Measurements from ENCODE around the gene MCRS1. TPM values are rescaled to one million over a fixed set of nuclear protein-coding genes. Genes with fewer than 3 reads are reported as not detected.

Gene MCRS1
- total RNA-seq, 2 experiments from 2014 or later: 65.4 to 75.6 TPM

DNA sequence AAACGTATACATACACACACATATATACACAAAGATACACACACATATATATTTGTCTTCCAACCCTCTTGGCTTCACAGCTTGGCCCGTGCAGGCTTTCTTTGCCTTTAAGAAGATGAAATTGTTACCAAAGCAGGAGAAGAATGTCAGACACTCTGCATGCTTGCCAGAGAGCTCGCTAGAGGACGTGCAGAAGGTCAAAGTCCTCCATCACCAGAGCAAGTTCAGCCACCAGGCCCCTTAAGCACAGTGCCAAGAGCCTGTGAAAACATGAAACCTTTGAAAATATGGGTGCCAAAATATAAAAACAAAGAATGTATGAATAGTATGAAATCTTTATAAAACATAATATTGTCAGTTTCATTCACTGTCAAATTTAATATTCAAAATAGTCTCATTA, 14.9 kb upstream of the MCRS1 start:
- TF ChIP-seq, protein P1, sequence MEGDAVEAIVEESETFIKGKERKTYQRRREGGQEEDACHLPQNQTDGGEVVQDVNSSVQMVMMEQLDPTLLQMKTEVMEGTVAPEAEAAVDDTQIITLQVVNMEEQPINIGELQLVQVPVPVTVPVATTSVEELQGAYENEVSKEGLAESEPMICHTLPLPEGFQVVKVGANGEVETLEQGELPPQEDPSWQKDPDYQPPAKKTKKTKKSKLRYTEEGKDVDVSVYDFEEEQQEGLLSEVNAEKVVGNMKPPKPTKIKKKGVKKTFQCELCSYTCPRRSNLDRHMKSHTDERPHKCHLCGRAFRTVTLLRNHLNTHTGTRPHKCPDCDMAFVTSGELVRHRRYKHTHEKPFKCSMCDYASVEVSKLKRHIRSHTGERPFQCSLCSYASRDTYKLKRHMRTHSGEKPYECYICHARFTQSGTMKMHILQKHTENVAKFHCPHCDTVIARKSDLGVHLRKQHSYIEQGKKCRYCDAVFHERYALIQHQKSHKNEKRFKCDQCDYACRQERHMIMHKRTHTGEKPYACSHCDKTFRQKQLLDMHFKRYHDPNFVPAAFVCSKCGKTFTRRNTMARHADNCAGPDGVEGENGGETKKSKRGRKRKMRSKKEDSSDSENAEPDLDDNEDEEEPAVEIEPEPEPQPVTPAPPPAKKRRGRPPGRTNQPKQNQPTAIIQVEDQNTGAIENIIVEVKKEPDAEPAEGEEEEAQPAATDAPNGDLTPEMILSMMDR (conservative IDR thresholded peaks at IDR 0.05; ENCODE audit: low read length): no peak
- TF ChIP-seq EZH2phosphoT487 (IDR thresholded peaks at IDR 0.05; ENCODE audit: borderline replicate concordance, low read depth, low read length): no peak
- H3K36me3 ChIP-seq (ENCODE audit: insufficient read depth, low read length): peaks cover 12% of the 10 kb centered on the region
- H4K20me1 ChIP-seq (ENCODE audit: insufficient read depth, low read length): no peaks in the 10 kb centered on the region
- no peak overlapping the region for H3K4me3 ChIP-seq (ENCODE audit: low read depth, low read length, poor library complexity, severe bottlenecking)
- no peak overlapping the region for H2AFZ ChIP-seq (ENCODE audit: low read length)
- no peaks in the 10 kb centered on the region for H3K4me1 ChIP-seq (ENCODE audit: insufficient read depth, low read length, poor library complexity, severe bottlenecking)
- intact Hi-C loops (cut with micrococcal nuclease; ENCODE audit: unreplicated experiment): no loop called here
- no TSS peak for BruUV-seq (replicated peaks)
- no peak overlapping the region for H3K4me2 ChIP-seq (ENCODE audit: low read length)
- ChIA-PET POLR2A (interaction anchor here (0.6 to 1.0 kb wide), 4 partner anchors 37 to 678 kb away, joined by 3 to 4 read pairs (median 3); partner anchors contain the start of genes PRPF40B and SPATS2), CTCF (ENCODE audit: unreplicated experiment) (no interaction called here)
- H3K9me2 ChIP-seq (ENCODE audit: insufficient read depth, low read length): no peaks in the 10 kb centered on the region
- no peaks in the 10 kb centered on the region for H3K79me2 ChIP-seq (ENCODE audit: insufficient read depth, low read depth, low read length)
- no peak overlapping the region for H3K27ac ChIP-seq (ENCODE audit: low read depth, low read length, poor library complexity, severe bottlenecking)
- H3K9me3 ChIP-seq (ENCODE audit: low read length): no peaks in the 10 kb centered on the region
- no peak for DNase-seq (ENCODE audit: low spot score)

GRCh38 chr12:49582201-49582600, 14.3 kb upstream of the MCRS1 start:
- TF ChIP-seq, protein P1 (conservative IDR thresholded peaks at IDR 0.05; ENCODE audit: low read length): no peak
- no peak for TF ChIP-seq EZH2phosphoT487 (IDR thresholded peaks at IDR 0.05; ENCODE audit: borderline replicate concordance, low read depth, low read length)
- H3K4me2 ChIP-seq (ENCODE audit: low read length): no peak overlapping the region
- H3K36me3 ChIP-seq (ENCODE audit: insufficient read depth, low read length): peaks cover 9% of the 10 kb centered on the region
- BruUV-seq (replicated peaks): no TSS peak
- no peak overlapping the region for H2AFZ ChIP-seq (ENCODE audit: low read length)
- H3K9me3 ChIP-seq (ENCODE audit: low read length): no peaks in the 10 kb centered on the region
- H3K4me1 ChIP-seq (ENCODE audit: insufficient read depth, low read length, poor library complexity, severe bottlenecking): no peaks in the 10 kb centered on the region
- H3K9me2 ChIP-seq (ENCODE audit: insufficient read depth, low read length): no peaks in the 10 kb centered on the region
- intact Hi-C loops (cut with micrococcal nuclease; ENCODE audit: unreplicated experiment): no loop called here
- ChIA-PET CTCF (ENCODE audit: unreplicated experiment) (interaction anchor here (1.6 kb wide), 1 partner anchor 28 kb away, joined by 4 read pairs; no protein-coding TSS in a partner anchor), POLR2A (interaction anchor here (0.6 to 1.0 kb wide), 3 partner anchors 38 to 678 kb away, joined by 3 read pairs; partner anchors contain the start of gene SPATS2)
- no peak overlapping the region for H3K4me3 ChIP-seq (ENCODE audit: low read depth, low read length, poor library complexity, severe bottlenecking)
- H4K20me1 ChIP-seq (ENCODE audit: insufficient read depth, low read length): no peaks in the 10 kb centered on the region
- H3K79me2 ChIP-seq (ENCODE audit: insufficient read depth, low read depth, low read length): no peaks in the 10 kb centered on the region
- no peak for DNase-seq (ENCODE audit: low spot score)
- H3K27ac ChIP-seq (ENCODE audit: low read depth, low read length, poor library complexity, severe bottlenecking): no peak overlapping the region

Measured in OCI-LY7 (cell line).